Epithelial cell of esophagus (primary cell): Measurements from ENCODE around the gene KATNB1.

Experiments used
- DNase-seq: peaks from one replicate; pipeline ENCODE4 v3.0.0; 2010; ENCODE audit warnings: low read depth
- H3K4me3 ChIP-seq: 2 replicates; pipeline ENCODE4 v1.5.1; 2011; ENCODE audit warnings: mild to moderate bottlenecking, low read length, control low read depth
- TF ChIP-seq, protein P1 (sequence below): IDR thresholded peaks from 2 replicates; pipeline ENCODE4 v1.5.1; 2011; ENCODE audit warnings: low read depth, mild to moderate bottlenecking, low read length, control low read depth, inconsistent platforms; ENCODE audit not compliant: insufficient read depth; ENCODE audit errors: missing control alignments

The KATNB1 gene

GRCh38 chr16:57695680-57696069 is 39.9 kb upstream of the KATNB1 start:
- TF ChIP-seq, protein P1, sequence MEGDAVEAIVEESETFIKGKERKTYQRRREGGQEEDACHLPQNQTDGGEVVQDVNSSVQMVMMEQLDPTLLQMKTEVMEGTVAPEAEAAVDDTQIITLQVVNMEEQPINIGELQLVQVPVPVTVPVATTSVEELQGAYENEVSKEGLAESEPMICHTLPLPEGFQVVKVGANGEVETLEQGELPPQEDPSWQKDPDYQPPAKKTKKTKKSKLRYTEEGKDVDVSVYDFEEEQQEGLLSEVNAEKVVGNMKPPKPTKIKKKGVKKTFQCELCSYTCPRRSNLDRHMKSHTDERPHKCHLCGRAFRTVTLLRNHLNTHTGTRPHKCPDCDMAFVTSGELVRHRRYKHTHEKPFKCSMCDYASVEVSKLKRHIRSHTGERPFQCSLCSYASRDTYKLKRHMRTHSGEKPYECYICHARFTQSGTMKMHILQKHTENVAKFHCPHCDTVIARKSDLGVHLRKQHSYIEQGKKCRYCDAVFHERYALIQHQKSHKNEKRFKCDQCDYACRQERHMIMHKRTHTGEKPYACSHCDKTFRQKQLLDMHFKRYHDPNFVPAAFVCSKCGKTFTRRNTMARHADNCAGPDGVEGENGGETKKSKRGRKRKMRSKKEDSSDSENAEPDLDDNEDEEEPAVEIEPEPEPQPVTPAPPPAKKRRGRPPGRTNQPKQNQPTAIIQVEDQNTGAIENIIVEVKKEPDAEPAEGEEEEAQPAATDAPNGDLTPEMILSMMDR, result no peak
- H3K4me3 ChIP-seq, result no peak overlapping the region
- no peak for DNase-seq

GRCh38 chr16:57696240-57696639 is 39.3 kb upstream of the KATNB1 start:
- DNase-seq, result no peak
- TF ChIP-seq, protein P1, result no peak
- H3K4me3 ChIP-seq, result no peak overlapping the region

DNA sequence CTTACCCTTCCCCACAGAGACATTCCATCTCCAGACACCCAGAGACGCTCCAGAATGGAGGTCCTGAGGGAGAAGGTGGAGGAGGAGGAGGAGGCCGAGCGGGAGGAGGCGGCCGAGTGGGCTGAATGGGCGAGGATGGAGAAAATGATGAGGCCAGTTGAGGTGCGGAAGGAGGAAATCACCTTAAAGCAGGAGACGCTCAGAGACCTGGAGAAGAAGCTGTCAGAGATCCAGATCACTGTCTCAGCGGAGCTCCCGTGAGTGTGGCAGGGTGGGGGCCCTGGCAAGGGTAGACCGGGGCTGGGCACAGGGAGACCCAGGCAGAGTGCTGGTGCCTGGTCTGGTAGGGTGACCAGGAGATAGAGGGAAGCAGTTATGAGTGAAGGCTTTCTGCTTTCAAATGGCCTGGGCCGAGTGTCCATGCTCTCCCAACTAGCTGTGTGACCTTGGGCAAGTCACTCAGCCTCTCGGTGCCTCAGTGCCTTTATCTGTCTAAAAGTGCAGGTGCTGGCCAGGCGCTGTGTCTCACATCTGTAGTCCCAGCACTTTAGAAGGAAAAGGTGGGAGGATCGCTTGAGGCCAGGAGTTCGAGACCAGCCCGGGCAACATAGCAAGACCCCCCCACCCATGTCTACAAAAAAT is 37.6 kb upstream of the KATNB1 start:
- no peak overlapping the region for H3K4me3 ChIP-seq
- no peak for DNase-seq
- TF ChIP-seq, protein P1, result no peak

- no peak for DNase-seq
- TF ChIP-seq, protein P1, result no peak
- H3K4me3 ChIP-seq, result no peak overlapping the region
Measured at GRCh38 chr16:57698812-57699405, 36.7 kb upstream of the KATNB1 start.

GRCh38 chr16:57699481-57699880 is 36.1 kb upstream of the KATNB1 start:
- TF ChIP-seq, protein P1, result no peak
- no peak for DNase-seq
- H3K4me3 ChIP-seq, result no peak overlapping the region

- no peak overlapping the region for H3K4me3 ChIP-seq
- DNase-seq, result no peak
- TF ChIP-seq, protein P1, result no peak
Measured at GRCh38 chr16:57699899-57700298, 35.7 kb upstream of the KATNB1 start.

GRCh38 chr16:57700781-57701551 is 34.6 kb upstream of the KATNB1 start:
- no peak overlapping the region for H3K4me3 ChIP-seq
- TF ChIP-seq, protein P1, result no peak
- DNase-seq, result no peak
